ENCODE data around the gene RABGAP1. TPM values are rescaled to one million over a fixed set of nuclear protein-coding genes. Genes with fewer than 3 reads are reported as not detected.

The RABGAP1 gene
- polyA plus RNA-seq, 1 of the 3 experiments (the other 2 are of a cell fraction) = 20.2 TPM

DNA sequence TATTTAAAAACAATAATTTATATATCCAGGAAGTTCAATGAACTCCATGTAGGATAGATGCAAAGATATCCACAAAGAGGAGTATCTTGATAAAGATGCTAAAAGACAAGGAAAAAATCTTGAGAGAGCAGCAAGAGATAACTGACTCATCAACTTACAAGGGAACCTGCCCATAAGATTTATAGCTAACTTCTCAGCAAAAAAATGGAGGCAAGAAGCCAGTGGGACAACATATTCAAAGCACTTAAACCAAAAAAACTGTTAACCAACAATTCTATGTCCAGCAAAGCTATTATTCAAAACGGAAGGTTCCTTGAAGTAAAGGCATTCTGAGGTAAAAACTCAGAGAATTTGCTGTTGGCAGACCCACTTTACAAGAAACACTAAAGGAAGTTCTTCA is 20.3 kb downstream of the RABGAP1 start:
- no peak for TF ChIP-seq EZH2phosphoT487 (IDR thresholded peaks at IDR 0.05; ENCODE audit: borderline replicate concordance, low read depth)
- TF ChIP-seq RFX5 (IDR thresholded peaks at IDR 0.05; ENCODE audit: low read length) = no peak
- no peak for TF ChIP-seq ELF1 (IDR thresholded peaks at IDR 0.05)
- TF ChIP-seq, protein P1, sequence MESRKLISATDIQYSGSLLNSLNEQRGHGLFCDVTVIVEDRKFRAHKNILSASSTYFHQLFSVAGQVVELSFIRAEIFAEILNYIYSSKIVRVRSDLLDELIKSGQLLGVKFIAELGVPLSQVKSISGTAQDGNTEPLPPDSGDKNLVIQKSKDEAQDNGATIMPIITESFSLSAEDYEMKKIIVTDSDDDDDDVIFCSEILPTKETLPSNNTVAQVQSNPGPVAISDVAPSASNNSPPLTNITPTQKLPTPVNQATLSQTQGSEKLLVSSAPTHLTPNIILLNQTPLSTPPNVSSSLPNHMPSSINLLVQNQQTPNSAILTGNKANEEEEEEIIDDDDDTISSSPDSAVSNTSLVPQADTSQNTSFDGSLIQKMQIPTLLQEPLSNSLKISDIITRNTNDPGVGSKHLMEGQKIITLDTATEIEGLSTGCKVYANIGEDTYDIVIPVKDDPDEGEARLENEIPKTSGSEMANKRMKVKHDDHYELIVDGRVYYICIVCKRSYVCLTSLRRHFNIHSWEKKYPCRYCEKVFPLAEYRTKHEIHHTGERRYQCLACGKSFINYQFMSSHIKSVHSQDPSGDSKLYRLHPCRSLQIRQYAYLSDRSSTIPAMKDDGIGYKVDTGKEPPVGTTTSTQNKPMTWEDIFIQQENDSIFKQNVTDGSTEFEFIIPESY (IDR thresholded peaks at IDR 0.05; ENCODE audit: borderline replicate concordance, low read depth) = no peak
- TF ChIP-seq, protein P2, sequence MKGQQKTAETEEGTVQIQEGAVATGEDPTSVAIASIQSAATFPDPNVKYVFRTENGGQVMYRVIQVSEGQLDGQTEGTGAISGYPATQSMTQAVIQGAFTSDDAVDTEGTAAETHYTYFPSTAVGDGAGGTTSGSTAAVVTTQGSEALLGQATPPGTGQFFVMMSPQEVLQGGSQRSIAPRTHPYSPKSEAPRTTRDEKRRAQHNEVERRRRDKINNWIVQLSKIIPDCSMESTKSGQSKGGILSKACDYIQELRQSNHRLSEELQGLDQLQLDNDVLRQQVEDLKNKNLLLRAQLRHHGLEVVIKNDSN (IDR thresholded peaks at IDR 0.05; ENCODE audit: borderline replicate concordance, low read depth) = no peak
- TF ChIP-seq JUND (IDR thresholded peaks at IDR 0.05) = no peak
- CTCF ChIA-PET = interaction anchor here (1.5 kb wide), 1 partner anchor 388 kb away, joined by 3 read pairs; no protein-coding TSS in a partner anchor
- peaks cover 12% of the 10 kb centered on the region; the same call in 1 of the 2 replicates for H3K79me2 ChIP-seq (ENCODE audit: insufficient read depth)
- H4K20me1 ChIP-seq (ENCODE audit: insufficient read depth) = no peaks in the 10 kb centered on the region
- no peak for DNase-seq
- H2AFZ ChIP-seq (ENCODE audit: low read depth) = no peak overlapping the region
- WGBS (ENCODE audit: low lambda C conversion rate) = 95% methylated on average over 1 of the region's 1 CpG
- H3K4me2 ChIP-seq = no peak overlapping the region
- H3K27ac ChIP-seq (ENCODE audit: low read depth in 2 of 2, low read length in 1 of 2) = no peak overlapping the region
- no peaks in the 10 kb centered on the region for H3K27me3 ChIP-seq (ENCODE audit: insufficient read depth)
- no peaks in the 10 kb centered on the region for H3K9me2 ChIP-seq
- H3K4me3 ChIP-seq (ENCODE audit: low read depth in 2 of 2, low read length in 1 of 2) = no peak overlapping the region
- H3K36me3 ChIP-seq (replicated peaks in 1 of 2; ENCODE audit: control insufficient read depth in 1 of 2, insufficient read depth in 2 of 2, low read length in 1 of 2) = peaks cover 36 to 43% of the 10 kb centered on the region in 2 experiments
- peaks cover 4% of the 10 kb centered on the region for H3F3A ChIP-seq (replicated peaks; ENCODE audit: insufficient read depth)
- H3K9me3 ChIP-seq = no peaks in the 10 kb centered on the region
- no peak overlapping the region for H3K9ac ChIP-seq
- POLR2A ChIA-PET = no interaction called here
- no peaks in the 10 kb centered on the region for H3K4me1 ChIP-seq (ENCODE audit: control insufficient read depth in 1 of 2, insufficient read depth in 2 of 2, low read depth in 1 of 2, low read length in 1 of 2)

DNA sequence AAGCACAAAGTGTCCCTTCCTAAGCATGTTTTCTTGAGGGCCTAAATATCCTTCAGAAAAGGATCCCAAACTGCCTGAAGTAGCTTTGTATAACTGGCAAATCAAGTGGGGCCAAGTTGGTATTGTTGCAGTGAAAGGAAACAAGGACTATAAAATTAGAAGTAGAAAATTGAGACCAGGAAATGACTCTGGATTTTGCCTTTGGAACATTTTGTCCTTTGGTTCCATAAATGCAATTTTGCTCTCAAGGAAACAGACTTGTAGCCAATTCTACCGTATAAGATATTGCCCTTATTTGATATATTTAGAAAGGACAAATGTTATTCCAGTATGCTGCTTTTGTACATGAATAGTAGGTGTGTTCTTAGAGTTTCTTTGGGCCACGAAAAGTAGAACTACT is 34.4 kb downstream of the RABGAP1 start:
- ChIA-PET CTCF (no interaction called here), POLR2A (no interaction called here)
- H3K4me2 ChIP-seq = no peak overlapping the region
- H4K20me1 ChIP-seq (ENCODE audit: insufficient read depth) = no peaks in the 10 kb centered on the region; the same call in 1 of the 2 replicates
- peaks cover 13% of the 10 kb centered on the region; the same call in 1 of the 2 replicates for H3K79me2 ChIP-seq (ENCODE audit: insufficient read depth)
- H3K36me3 ChIP-seq (replicated peaks in 1 of 2; ENCODE audit: control insufficient read depth in 1 of 2, insufficient read depth in 2 of 2, low read length in 1 of 2) = peaks cover 32 to 33% of the 10 kb centered on the region in 2 experiments
- no peak overlapping the region for H3K9ac ChIP-seq
- no peak overlapping the region for H3K4me3 ChIP-seq (ENCODE audit: low read depth in 2 of 2, low read length in 1 of 2)
- H3K27me3 ChIP-seq (ENCODE audit: insufficient read depth) = no peaks in the 10 kb centered on the region
- no peaks in the 10 kb centered on the region for H3K4me1 ChIP-seq (ENCODE audit: control insufficient read depth in 1 of 2, insufficient read depth in 2 of 2, low read depth in 1 of 2, low read length in 1 of 2)
- no peaks in the 10 kb centered on the region for H3K9me3 ChIP-seq
- WGBS (ENCODE audit: low lambda C conversion rate) = 96% methylated on average over 2 of the region's 2 CpGs
- no peak overlapping the region for H3K27ac ChIP-seq (ENCODE audit: low read depth in 2 of 2, low read length in 1 of 2)
- no peak for DNase-seq
- peaks cover 8% of the 10 kb centered on the region for H3F3A ChIP-seq (replicated peaks; ENCODE audit: insufficient read depth)
- no peaks in the 10 kb centered on the region for H3K9me2 ChIP-seq
- no peak overlapping the region for H2AFZ ChIP-seq (ENCODE audit: low read depth)
- TF ChIP-seq GATA2 (CRISPR knock-in tag; IDR thresholded peaks at IDR 0.05) (no peak), EP300 (IDR thresholded peaks at IDR 0.05; ENCODE audit: borderline replicate concordance in 1 of 2, low read depth in 1 of 2, low read length in 1 of 2) (no peak), EZH2phosphoT487 (IDR thresholded peaks at IDR 0.05; ENCODE audit: borderline replicate concordance, low read depth) (no peak), SIN3A (IDR thresholded peaks at IDR 0.05; ENCODE audit: borderline replicate concordance, low read depth, low read length) (no peak), RFX5 (IDR thresholded peaks at IDR 0.05; ENCODE audit: low read length) (no peak), RXRA (IDR thresholded peaks at IDR 0.05; ENCODE audit: borderline replicate concordance, low read depth) (no peak), NFIC (IDR thresholded peaks at IDR 0.05; ENCODE audit: borderline replicate concordance) (no peak), YY1 (IDR thresholded peaks at IDR 0.05; ENCODE audit: low read depth) (no peak), TAF1 (IDR thresholded peaks at IDR 0.05; ENCODE audit: borderline replicate concordance, low read depth, low read length) (no peak), FOXJ3 (CRISPR knock-in tag; IDR thresholded peaks at IDR 0.05) (no peak), MXI1 (IDR thresholded peaks at IDR 0.05; ENCODE audit: low read depth, low read length) (no peak), ELF1 (IDR thresholded peaks at IDR 0.05) (no peak), TCF12 (IDR thresholded peaks at IDR 0.05) (no peak), NRF1 (IDR thresholded peaks at IDR 0.05; ENCODE audit: low read depth, low read length) (no peak), POLR2AphosphoS5 (IDR thresholded peaks at IDR 0.05; ENCODE audit: low read depth, low read length) (no peak)
- TF ChIP-seq, protein P3, sequence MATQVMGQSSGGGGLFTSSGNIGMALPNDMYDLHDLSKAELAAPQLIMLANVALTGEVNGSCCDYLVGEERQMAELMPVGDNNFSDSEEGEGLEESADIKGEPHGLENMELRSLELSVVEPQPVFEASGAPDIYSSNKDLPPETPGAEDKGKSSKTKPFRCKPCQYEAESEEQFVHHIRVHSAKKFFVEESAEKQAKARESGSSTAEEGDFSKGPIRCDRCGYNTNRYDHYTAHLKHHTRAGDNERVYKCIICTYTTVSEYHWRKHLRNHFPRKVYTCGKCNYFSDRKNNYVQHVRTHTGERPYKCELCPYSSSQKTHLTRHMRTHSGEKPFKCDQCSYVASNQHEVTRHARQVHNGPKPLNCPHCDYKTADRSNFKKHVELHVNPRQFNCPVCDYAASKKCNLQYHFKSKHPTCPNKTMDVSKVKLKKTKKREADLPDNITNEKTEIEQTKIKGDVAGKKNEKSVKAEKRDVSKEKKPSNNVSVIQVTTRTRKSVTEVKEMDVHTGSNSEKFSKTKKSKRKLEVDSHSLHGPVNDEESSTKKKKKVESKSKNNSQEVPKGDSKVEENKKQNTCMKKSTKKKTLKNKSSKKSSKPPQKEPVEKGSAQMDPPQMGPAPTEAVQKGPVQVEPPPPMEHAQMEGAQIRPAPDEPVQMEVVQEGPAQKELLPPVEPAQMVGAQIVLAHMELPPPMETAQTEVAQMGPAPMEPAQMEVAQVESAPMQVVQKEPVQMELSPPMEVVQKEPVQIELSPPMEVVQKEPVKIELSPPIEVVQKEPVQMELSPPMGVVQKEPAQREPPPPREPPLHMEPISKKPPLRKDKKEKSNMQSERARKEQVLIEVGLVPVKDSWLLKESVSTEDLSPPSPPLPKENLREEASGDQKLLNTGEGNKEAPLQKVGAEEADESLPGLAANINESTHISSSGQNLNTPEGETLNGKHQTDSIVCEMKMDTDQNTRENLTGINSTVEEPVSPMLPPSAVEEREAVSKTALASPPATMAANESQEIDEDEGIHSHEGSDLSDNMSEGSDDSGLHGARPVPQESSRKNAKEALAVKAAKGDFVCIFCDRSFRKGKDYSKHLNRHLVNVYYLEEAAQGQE (IDR thresholded peaks at IDR 0.05; ENCODE audit: low read depth, low read length) = no peak
- TF ChIP-seq, protein P1 (IDR thresholded peaks at IDR 0.05; ENCODE audit: borderline replicate concordance, low read depth) = no peak
- TF ChIP-seq, protein P4, sequence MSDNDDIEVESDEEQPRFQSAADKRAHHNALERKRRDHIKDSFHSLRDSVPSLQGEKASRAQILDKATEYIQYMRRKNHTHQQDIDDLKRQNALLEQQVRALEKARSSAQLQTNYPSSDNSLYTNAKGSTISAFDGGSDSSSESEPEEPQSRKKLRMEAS (IDR thresholded peaks at IDR 0.05; ENCODE audit: low read depth) = no peak
